ENCODE data around the gene SEC14L2.

DNA sequence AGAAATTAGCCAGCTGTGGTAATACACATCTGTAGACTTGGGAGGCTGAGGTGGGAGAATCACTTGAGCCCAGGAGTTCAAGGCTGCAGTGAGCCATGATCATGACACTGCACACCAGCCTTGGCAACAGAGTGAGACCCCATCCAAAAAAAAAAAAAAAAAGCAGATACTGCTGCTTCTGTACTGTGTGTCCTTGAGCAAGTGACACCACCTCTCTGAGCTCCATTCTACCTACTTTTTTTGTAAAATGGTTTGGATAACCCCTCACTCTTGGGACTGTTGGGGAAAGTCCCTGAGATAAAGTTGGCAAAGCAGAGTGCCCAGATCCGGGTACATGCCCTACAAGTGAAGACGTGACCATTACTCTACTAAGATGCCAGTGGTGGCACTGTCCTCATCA lies 72.3 kb downstream of the SEC14L2 start:
- no peak for TF ChIP-seq POLR2A (IDR thresholded peaks at IDR 0.05; ENCODE audit: extremely low read depth, insufficient read length)
- TF ChIP-seq, protein P1, sequence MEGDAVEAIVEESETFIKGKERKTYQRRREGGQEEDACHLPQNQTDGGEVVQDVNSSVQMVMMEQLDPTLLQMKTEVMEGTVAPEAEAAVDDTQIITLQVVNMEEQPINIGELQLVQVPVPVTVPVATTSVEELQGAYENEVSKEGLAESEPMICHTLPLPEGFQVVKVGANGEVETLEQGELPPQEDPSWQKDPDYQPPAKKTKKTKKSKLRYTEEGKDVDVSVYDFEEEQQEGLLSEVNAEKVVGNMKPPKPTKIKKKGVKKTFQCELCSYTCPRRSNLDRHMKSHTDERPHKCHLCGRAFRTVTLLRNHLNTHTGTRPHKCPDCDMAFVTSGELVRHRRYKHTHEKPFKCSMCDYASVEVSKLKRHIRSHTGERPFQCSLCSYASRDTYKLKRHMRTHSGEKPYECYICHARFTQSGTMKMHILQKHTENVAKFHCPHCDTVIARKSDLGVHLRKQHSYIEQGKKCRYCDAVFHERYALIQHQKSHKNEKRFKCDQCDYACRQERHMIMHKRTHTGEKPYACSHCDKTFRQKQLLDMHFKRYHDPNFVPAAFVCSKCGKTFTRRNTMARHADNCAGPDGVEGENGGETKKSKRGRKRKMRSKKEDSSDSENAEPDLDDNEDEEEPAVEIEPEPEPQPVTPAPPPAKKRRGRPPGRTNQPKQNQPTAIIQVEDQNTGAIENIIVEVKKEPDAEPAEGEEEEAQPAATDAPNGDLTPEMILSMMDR (IDR thresholded peaks at IDR 0.05; ENCODE audit: low read depth, low read length) = no peak
- TF ChIP-seq, protein P2, sequence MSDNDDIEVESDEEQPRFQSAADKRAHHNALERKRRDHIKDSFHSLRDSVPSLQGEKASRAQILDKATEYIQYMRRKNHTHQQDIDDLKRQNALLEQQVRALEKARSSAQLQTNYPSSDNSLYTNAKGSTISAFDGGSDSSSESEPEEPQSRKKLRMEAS (IDR thresholded peaks at IDR 0.05; ENCODE audit: low read depth, low read length) = no peak
